Choroid plexus epithelial cell (primary cell): ENCODE results near the gene CLDN24.

Experiments used
- DNase-seq: peaks from one replicate; pipeline ENCODE4 v3.0.0-alpha.2; 2010; ENCODE audit warnings: low read depth
- H3K4me3 ChIP-seq: 2 replicates; pipeline ENCODE4 v1.5.1; 2011; ENCODE audit warnings: low read depth, mild to moderate bottlenecking, control low read depth, low read length, moderate library complexity
- TF ChIP-seq, protein P1 (sequence below): conservative IDR thresholded peaks from 2 replicates; pipeline ENCODE4 v1.5.1; 2011; ENCODE audit warnings: low read depth, mild to moderate bottlenecking, control low read depth, inconsistent platforms, low read length, moderate library complexity

The CLDN24 gene

DNA sequence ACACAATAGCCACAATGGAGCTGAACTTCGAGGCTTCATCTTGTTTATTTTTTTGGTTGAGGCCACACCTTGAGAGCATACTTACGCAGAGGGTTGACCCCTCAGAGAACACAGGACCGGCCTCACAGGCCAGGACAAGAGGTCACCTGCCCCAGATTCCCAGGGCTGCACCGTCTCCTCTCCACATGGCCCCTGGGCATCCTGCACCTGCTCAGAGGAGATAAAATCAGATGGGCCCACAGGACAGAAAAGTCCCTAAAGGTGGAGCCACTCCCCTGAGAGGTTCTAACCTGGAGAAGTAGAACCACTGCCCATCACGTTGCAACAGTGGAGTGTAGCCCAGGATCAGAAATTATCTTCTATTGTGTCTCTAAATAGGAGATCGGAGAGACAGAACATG lies 1.1 kb upstream of the CLDN24 start:
- no peak for DNase-seq
- TF ChIP-seq, protein P1, sequence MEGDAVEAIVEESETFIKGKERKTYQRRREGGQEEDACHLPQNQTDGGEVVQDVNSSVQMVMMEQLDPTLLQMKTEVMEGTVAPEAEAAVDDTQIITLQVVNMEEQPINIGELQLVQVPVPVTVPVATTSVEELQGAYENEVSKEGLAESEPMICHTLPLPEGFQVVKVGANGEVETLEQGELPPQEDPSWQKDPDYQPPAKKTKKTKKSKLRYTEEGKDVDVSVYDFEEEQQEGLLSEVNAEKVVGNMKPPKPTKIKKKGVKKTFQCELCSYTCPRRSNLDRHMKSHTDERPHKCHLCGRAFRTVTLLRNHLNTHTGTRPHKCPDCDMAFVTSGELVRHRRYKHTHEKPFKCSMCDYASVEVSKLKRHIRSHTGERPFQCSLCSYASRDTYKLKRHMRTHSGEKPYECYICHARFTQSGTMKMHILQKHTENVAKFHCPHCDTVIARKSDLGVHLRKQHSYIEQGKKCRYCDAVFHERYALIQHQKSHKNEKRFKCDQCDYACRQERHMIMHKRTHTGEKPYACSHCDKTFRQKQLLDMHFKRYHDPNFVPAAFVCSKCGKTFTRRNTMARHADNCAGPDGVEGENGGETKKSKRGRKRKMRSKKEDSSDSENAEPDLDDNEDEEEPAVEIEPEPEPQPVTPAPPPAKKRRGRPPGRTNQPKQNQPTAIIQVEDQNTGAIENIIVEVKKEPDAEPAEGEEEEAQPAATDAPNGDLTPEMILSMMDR = no peak
- H3K4me3 ChIP-seq = no peak overlapping the region

DNA sequence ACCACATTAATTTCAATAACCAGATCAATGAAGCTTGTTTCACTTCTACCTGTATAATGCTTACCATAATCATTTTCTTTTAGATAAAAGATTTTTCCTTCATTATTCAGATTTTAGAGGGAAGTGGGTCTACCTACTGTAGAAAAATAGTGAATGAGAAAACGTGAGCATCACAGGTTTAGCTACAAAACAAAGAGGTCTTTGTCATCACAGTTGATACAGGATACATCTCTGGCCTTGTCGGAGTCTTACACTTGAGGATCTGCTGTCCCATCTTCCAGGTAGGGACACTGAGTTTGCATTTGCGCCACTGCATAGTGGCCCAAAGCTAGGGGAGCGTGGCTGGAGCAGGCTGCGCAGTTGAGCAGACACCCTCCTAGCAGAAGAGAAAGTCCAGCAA lies 710 bp downstream of the CLDN24 start:
- DNase-seq = no peak
- TF ChIP-seq, protein P1 = no peak
- H3K4me3 ChIP-seq = no peak overlapping the region

DNA sequence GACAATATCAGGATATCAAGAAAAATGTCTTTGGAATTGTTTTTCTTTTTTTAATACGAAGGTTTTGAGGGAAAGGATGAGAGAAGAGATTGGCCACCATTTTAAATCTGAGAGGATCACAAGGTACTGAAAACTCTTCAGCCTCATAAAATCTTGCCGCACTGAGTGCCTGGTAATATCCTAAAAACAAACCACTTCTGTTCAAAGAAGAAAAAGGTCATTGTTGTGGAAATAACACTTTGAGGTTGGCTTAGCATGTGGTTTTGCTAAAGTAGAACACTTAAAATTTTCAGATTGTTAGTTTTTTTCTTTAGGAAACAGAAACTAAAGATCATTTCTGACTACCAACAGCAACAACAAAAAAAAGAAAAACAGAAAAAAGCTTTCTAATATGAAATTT lies 1.1 kb downstream of the CLDN24 start:
- H3K4me3 ChIP-seq = no peak overlapping the region
- TF ChIP-seq, protein P1 = no peak
- DNase-seq = no peak

DNA sequence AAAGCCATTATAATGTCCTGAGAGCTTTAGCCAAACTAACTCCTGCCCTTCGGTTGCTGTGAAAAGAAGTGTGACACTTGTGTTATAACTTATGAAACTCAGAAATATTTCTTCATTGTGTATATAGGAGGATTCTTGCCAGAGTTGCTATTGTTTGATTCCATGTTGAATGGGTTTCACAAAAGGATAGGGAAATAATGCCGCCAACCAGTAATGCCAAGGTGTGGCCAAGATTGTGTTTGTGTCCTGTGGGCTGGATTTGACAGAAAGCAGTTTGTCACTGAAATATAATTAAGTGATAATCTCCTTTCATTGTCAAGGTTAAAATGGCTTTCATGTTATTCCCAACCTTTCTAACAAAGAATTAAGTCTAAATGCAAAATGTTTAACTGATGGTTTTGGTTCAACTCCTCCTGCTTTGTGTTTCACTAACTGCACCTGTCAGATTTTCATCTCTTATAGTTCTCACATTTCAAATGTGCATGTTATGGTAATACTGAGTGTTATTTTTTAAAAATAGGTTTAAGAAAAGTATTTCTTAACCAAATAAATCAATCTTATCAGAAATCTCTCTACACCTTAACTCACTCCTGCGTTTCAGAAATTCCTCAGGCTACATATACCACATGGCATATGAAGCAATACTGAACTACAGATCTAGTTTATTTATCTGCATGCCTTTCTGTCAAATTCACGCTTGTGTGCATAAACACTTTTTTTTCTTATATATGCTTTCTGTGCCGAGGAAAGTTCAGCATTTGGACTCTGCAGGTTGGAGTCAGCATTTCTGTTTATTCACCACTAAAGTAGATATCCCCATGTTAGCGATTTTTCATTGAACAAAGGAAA lies 1.8 kb downstream of the CLDN24 start, which contains the start of gene CLDN22:
Gene CLDN22, minus strand, starts transcription at position 66 of the 849 bp plus-strand sequence. Its CDS starts 58 bp downstream, at position 8.
- TF ChIP-seq, protein P1 = no peak
- H3K4me3 ChIP-seq = no peak within 1 kb of the TSS
- DNase-seq = peak; percentile 62

DNA sequence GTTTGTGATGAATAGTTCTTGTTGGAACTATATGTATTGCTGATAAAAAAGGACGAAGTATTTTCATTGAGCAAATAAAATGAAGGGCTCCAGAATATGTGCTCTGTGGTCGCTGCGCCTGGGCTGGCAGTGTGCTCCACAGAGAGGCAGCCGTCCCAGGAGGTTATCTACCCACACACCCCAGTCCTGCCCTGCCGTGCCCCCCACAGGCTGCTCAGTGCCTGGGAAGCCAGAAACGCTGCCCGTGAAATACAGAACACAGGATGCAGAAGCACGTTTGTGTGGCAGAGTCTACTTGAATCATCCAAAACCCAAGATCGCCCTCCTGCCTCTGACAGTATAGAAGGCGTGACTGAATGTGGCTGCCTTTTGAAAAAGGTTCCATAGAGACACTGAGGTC lies 3.6 kb downstream of the CLDN24 start:
- TF ChIP-seq, protein P1 = no peak
- no peak for DNase-seq
- no peak overlapping the region for H3K4me3 ChIP-seq

DNA sequence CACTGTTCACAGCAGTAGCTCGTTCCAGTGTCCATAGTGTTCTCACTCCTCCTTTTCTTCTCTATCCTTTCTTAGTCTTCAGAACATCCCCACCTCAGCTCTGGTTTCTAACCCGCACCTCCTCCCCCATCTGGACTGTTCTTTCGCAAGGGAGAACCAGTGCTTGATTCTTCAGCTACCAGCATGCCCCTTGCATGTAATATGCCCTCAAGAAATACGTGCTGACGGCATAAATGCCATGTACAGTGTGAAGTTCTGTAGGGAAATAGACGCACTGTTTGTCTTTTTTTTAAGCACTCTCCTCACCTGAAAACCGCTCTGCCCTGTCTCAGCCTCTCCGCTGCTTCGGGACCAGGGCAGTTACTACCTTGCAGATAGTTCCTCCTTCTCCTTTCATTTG lies 7.4 kb downstream of the CLDN24 start:
- no peak overlapping the region for H3K4me3 ChIP-seq
- no peak for DNase-seq
- TF ChIP-seq, protein P1 = no peak

DNA sequence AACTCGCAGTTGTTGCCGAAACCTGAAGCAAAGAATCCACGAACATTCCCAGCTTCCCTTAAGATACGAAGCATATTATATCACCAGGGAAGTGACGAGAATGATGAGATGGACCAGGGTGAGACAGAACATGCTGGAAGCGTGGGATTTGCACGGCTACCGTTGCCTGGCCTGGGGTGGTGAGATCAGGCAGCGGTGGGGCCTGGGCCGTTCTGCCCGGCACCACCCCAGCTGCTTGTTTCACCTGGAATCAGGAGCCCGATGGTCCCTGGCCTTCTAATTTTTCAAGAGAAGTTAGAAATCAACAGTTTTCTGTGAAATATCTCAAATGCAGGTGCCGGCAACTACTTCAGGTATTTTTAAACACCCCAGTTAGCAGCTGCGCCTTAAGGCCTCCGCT lies 7.9 kb downstream of the CLDN24 start:
- DNase-seq = no peak
- no peak overlapping the region for H3K4me3 ChIP-seq
- TF ChIP-seq, protein P1 = no peak
